Stimulated activated CD8-positive, alpha-beta memory T cell treated with anti-CD3 and anti-CD28 coated beads, Interleukin-4, amount 100 ng/mL, for 4 hours (primary cell): ENCODE results near the gene HMCN2.
"Not testable (repeated sequence)": the region's sequence is repeated elsewhere in the genome, so short reads cannot be mapped to it uniquely, and the experiment has no call there.

Source experiments
- DNase-seq, 2 donors: peaks; one replicate each; pipeline ENCODE4 v3.0.0-alpha.2; 2020; ENCODE audit warnings: low read depth in 2 of 2, low spot score in 1 of 2

HMCN2 gene

DNA sequence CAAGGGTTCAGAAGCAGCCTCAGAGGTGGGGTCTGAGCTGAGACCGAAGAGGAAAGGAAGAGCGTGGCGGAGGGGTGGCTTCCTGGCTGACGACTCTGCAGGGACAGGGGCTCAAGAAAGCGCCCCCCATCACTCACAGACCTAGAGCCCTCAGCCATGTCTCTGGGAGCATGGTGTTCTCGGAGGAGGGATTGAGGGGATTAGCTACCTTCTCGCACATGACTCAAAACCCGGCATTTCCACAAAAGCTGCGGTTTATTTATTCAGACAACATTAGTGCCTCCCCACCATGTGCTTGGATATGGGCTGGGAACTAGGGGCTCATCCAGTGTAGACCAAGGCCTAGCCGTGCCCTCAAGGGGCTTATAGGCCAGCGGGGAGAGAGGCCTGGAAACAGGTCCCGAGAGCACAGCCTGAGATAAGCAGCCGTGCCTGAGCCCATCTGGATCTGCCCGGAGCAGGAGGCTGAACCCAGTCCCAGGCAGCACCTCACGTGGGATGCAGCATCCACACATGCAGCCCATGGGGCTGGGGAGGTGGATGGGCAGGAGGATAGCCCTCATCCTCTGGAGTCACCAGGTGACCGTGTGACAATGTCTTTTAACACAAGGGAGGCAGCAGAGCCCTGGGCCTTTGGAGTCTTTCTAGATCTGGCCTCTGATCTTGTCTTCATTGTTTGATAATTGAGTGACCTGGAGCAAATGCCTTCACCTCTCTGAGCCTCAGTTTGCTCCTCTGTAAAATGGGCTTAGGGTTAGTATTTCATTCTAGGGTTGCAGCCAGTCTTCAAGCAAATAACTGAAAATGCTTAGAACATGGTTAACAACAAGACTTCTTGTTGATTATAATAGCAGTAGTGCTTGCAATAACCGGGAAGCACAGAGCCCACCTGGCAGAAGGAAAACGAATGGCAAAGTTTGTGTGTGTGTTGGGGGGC, 878 bp upstream of the HMCN2 start:
- DNase-seq: no peak

DNA sequence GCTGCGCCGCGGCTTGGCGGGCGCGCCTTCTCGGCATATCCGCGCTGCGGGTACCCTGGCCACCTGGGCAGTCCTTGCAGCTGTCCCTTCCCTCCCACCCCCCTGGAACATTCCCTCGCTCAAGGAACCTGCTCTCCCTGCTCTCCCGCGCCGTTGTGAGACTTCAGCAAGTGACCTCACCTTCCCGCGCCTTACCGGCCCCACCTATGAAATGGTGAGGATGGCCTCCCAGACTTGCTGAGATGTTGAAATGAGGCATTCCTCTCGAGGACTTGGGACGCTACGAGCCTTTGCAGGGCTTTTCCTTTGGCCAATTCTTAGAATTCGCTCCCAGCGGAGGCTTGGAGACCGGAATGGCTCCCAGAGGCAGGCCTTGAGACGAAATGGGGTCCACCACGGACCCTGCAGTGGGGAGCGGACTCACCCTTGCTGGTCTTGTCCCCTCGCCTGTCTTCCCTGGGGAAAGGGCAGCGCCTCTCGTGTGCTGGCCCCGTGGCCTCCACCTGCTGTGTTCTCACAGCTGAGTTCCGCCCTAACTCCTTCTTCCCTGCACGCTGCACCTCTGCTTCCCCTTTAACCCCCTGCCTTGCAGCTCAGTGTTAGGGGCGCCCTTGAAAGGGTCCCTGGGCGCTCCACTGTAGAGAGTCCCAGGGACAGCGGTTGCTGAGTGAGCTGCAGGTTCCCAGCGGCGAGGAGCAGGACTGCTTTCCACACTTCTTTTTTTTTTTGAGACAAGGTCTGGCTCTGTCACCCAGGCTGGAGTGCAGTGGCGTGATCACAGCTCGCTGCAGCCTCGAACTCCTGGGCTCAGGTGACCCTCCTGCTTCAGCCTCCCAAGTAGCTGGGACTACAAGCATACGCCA, 907 bp downstream of the HMCN2 start:
- no peak for DNase-seq

- no peak for DNase-seq
Measured at GRCh38 chr9:130267930-130268329, 2.4 kb downstream of the HMCN2 start.

DNA sequence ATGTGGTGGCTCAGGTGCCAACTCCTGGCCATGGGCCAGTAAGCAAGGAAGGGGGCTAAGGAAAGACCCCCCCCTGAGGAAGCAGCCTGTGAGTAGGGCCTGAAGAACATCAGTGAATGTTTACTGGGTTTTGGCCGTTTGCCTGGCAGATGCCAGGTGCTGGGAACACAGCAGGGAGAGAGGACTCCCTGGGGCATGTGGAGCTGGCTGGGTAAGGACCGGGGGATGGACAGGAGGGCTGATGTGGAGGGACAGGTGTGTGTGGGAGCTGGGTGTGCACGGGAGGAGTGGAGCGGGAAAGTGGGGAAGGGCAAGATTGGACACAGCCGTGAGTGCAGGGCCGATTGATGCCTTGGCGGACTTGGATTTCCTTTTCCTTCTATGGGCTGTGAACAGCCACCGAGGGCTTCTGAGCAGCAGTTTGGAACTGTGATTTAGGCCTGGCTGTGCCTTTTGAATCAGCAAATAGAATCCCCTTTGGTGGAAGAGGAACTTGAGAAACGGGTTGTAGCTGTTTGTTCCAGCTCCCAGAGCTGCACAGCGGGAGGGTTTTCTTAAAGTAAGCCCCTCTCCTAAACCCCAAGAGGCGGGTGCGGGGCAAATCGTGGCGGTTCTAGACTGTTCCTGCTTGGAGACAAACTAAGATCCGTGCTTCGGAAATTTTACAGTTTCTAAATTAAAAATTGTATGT, 3.1 kb downstream of the HMCN2 start:
- DNase-seq: no peak

- no peak for DNase-seq
Measured at GRCh38 chr9:130271473-130271872, 5.9 kb downstream of the HMCN2 start.

DNA sequence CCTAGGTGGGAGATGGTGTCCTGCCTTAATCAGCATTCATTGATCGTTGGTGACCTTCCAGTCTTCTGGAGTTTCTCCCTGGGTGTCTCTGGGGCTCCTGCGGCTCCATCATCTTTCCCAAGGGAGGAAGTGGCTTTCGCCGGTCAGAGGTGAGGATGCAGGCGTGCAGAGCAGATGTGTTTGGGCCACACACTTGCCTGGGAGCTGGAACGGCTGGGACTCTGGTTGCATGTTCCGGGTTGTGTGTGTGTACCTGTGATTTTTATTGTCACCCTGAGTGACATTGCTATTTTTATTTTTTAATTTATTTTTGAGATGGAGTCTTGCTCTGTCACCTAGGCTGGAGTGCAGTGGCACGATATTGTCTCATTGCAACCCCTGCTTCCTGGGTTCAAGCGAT, 9.6 kb downstream of the HMCN2 start:
- DNase-seq: no peak

GRCh38 chr9:130276121-130276520, 10.6 kb downstream of the HMCN2 start:
- no peak for DNase-seq

- no peak for DNase-seq
Measured at GRCh38 chr9:130276955-130277354, 11.4 kb downstream of the HMCN2 start.

GRCh38 chr9:130277525-130277924, 12.0 kb downstream of the HMCN2 start:
- DNase-seq: not testable (repeated sequence)

DNA sequence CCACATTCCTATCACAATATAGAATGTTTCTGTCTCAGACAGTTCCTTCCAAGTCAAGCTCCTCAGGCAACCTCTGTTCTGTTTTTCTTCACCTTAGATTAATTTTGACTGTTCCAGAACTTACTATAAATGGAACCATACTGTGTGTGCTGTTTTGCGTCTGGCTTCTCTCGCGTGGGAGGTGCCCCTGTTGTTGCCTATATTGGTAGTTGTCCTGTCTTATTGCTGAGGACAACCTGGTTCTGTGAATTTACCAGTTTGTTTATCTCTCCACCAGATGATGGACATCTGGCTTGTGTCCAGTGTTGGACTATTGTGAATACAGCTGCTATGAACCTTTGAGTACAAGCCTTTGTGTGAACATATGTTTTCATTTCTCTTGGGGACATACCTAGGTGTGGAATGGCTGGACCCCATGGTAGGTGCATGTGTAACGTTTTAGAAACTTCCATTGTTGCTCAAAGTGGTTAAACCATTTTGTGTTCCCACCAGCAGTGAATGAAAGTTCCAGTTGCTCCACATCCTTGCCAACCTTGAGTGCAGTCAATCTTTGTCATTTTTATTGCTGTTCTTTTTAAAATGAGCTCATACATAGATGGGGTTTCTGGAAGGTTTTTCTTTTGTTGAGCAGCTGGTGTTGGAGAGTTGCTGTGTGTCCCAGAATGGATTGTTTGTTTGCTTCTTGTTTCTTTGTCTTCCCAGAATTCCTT, 18.1 kb downstream of the HMCN2 start:
- DNase-seq: no peak

DNA sequence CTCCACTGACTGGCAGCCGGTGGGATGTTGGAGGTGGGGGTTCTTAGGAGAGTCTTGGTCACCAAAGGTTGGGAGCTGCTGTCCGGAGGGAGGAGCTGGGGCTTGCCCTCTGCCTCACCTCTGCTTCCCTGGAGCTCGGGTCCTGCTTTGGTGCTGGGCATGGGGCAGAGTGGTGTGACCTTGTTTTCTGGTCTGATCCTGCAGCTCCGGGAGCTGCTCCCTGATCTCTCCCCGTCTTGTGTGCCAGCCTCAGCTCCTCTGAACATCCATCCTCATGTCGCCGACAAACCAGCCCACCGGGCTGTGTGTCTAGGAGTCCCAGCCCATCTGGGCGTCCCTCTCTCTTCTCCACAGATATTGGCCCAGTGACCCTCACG, 18.7 kb downstream of the HMCN2 start:
- no peak for DNase-seq

DNA sequence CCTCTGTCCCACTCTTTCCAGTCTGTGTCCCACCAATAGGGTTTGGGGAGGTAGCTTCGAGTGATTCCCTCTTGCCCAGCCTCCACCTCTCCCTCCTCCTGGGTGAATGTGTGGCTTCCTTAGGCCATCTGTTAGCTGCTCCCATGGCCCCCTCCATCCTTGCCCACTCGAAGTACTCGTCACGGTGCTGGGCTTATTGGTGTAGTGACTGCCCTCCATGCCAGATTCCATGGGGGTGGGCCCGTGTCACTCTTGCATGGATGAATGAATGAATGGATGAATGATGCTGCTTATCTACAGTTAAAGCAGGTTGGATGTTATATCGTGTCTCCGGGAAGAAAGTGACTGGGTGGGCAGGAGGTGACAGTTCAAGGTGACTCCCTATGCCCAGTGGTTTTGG, 19.1 kb downstream of the HMCN2 start:
- DNase-seq: no peak

DNA sequence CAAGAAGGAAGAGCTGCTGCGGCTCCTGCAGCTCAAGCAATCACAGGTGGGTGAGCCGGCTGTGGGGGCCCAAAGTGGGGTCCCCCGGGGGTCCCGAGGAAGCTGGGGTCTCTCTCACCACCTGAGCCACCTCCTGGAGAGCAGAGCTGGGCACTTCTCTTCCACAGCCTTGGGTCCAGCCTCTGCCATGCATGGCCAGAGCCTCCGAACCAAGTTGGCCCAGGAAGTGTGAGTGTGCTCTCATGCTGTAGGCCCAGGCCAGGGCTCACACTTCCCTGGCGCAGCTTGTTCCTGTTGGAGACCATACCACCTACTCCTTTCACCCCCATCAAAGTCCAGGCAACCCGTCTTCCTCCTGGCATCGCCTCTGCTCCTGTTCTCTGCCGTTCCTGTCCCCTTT, 19.7 kb downstream of the HMCN2 start:
- DNase-seq: no peak

- no peak for DNase-seq
Measured at GRCh38 chr9:130286072-130286770, 20.7 kb downstream of the HMCN2 start.

DNA sequence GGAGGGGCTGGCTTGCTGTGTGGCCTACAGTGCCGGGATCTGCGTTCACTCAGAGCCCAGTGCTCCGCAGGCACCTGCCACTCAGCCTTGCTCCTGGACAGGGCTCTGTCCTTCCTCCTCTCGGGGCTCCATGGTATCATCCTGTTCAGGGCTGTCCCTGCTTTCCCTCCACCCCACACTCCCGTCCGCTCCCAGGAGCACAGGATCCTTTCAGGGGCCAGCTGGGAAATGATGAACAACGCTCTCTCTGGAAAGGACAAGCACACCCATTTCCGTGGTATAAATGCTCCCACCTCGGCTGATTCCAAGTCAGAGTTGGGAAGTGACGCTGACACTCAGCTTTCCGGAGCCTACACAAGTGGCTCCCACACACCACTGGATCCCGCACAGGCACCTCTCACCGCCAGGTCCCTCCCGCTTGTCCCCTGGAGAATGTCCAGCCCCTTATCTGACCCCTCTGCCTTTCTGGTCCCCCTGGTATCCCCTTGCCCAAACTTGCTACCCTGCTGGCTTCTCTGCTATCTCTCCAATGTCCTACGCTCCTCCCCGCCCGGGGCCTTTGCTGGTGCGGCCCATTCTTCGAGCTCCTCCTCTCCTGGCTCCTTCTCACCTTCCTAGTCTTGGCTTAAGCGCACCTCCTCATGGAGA, 21.3 kb downstream of the HMCN2 start:
- no peak for DNase-seq

- DNase-seq: no peak
Measured at GRCh38 chr9:130287736-130288135, 22.2 kb downstream of the HMCN2 start.

DNA sequence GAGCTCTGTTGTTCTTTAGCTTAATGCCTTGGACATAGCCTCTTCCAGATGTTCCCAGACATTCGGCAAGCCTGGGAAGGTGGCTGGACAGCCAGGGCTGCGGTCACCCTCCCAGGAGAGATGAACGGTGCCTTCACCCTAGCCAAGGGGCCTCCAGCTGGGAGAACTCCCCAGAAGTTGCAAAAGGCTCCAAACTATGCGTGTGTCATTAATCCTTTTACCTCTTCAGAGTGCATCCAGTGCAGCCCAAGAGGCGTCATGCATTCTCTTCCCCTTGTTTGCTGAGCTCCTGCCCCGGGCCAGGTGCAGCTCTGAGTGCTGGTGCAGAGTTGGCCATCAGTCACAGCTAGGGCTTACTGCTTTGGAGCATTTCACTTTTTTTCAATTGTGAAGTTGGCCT, 22.8 kb downstream of the HMCN2 start:
- DNase-seq: no peak

DNA sequence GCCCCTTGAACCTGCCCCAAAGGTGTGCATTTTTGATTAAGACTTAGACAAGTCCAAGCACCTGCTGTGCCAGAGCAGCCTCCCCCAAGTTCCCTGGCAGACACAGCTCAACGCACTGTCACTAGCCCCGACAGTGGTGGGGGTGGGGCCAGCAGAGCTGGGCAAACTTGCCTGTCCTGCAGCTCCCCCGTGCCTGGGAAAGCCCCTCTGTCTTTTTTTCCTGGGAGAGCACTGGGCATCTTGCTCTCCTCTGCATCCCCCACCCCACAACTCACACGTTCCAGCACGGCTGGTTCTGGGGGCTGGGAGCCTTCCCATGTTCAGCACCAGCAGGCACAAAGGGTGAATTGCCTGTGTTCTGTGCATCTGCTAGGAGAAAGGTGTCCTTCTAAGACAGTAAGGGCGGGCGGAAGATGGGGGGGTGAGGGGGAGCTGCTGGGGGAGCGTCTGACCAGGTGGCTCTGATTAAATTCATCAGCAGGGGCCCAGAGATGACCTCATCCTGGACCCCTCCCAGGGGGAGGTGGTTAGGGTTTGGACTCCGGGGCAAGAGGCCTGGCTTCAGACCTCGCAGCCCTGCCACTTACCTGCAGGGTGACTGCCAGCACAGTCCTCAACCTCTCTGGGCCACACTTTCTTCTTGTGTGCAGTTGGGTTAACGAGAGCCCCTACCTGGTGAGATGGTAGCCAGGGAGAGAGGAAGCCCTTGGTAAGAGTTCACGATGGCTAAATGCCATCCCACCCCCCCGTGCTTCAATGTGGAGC, 23.5 kb downstream of the HMCN2 start:
- DNase-seq: no peak

- no peak for DNase-seq
Measured at GRCh38 chr9:130289711-130290241, 24.2 kb downstream of the HMCN2 start.
